ENCODE results near the gene ATP8B4. TPM values are rescaled to one million over a fixed set of nuclear protein-coding genes. Genes with fewer than 3 reads are reported as not detected.

ATP8B4 gene
- total RNA-seq, 1 donor from 2014 or later: 9.8 TPM

GRCh38 chr15:50140983-50141382, 21.9 kb upstream of the ATP8B4 start:
- H3K4me1 ChIP-seq: no peaks in the 10 kb centered on the region
- H3K4me3 ChIP-seq: no peak overlapping the region
- H3K27ac ChIP-seq: no peak overlapping the region
- H3K9me3 ChIP-seq: no peaks in the 10 kb centered on the region
- intact Hi-C loops (cut with DNase I): loop anchor here (10.0 kb wide), 1 partner anchor 906 kb away; no protein-coding TSS in a partner anchor
- no peak for DNase-seq (ENCODE audit: extremely low spot score in 2 of 2)
- H3K36me3 ChIP-seq: no peaks in the 10 kb centered on the region
- TF ChIP-seq POLR2A (IDR thresholded peaks at IDR 0.05) (no peak), POLR2AphosphoS5 (IDR thresholded peaks at IDR 0.05; ENCODE audit: insufficient read depth in 1 of 2, low read depth in 1 of 2) (no peak)
- TF ChIP-seq, protein P1, sequence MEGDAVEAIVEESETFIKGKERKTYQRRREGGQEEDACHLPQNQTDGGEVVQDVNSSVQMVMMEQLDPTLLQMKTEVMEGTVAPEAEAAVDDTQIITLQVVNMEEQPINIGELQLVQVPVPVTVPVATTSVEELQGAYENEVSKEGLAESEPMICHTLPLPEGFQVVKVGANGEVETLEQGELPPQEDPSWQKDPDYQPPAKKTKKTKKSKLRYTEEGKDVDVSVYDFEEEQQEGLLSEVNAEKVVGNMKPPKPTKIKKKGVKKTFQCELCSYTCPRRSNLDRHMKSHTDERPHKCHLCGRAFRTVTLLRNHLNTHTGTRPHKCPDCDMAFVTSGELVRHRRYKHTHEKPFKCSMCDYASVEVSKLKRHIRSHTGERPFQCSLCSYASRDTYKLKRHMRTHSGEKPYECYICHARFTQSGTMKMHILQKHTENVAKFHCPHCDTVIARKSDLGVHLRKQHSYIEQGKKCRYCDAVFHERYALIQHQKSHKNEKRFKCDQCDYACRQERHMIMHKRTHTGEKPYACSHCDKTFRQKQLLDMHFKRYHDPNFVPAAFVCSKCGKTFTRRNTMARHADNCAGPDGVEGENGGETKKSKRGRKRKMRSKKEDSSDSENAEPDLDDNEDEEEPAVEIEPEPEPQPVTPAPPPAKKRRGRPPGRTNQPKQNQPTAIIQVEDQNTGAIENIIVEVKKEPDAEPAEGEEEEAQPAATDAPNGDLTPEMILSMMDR (IDR thresholded peaks at IDR 0.05): no peak
- no peaks in the 10 kb centered on the region for H3K27me3 ChIP-seq

GRCh38 chr15:50140098-50140497, 21.1 kb upstream of the ATP8B4 start:
- Histone ChIP-seq H3K27me3 (no peaks in the 10 kb centered on the region), H3K9me3 (no peaks in the 10 kb centered on the region), H3K4me1 (no peaks in the 10 kb centered on the region), H3K4me3 (no peak overlapping the region), H3K27ac (no peak overlapping the region), H3K36me3 (no peaks in the 10 kb centered on the region)
- TF ChIP-seq POLR2AphosphoS5 (IDR thresholded peaks at IDR 0.05; ENCODE audit: insufficient read depth in 1 of 2, low read depth in 1 of 2) (no peak), POLR2A (IDR thresholded peaks at IDR 0.05) (no peak)
- TF ChIP-seq, protein P1 (IDR thresholded peaks at IDR 0.05): no peak
- intact Hi-C loops (cut with DNase I): loop anchor here (10.0 kb wide), 1 partner anchor 905 kb away; no protein-coding TSS in a partner anchor
- no peak for DNase-seq (ENCODE audit: extremely low spot score in 2 of 2)

DNA sequence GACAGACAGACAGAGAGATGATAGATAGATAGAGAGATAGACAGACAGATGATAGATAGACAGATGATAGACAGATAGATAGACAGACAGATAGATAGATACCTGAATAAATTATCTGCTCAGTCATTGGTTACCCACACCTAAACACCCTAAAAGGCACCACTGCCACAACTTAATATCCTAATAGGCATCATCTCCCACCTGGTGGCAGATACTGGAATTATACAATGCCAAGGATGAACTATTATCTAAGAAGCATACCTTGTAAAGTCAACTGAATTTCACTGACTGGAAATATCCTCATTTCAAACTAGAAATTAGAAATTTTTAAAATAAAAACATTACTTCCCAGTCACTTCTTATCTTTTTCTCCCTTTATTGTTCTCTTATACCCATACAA, 19.4 kb upstream of the ATP8B4 start:
- H3K4me1 ChIP-seq: no peaks in the 10 kb centered on the region
- DNase-seq (ENCODE audit: extremely low spot score in 2 of 2): no peak
- H3K36me3 ChIP-seq: no peaks in the 10 kb centered on the region
- H3K27ac ChIP-seq: no peak overlapping the region
- H3K9me3 ChIP-seq: no peaks in the 10 kb centered on the region
- no peaks in the 10 kb centered on the region for H3K27me3 ChIP-seq
- H3K4me3 ChIP-seq: no peak overlapping the region
- intact Hi-C loops (cut with DNase I): no loop called here
- TF ChIP-seq, protein P1 (IDR thresholded peaks at IDR 0.05): no peak
- no peak for TF ChIP-seq POLR2A (IDR thresholded peaks at IDR 0.05)

DNA sequence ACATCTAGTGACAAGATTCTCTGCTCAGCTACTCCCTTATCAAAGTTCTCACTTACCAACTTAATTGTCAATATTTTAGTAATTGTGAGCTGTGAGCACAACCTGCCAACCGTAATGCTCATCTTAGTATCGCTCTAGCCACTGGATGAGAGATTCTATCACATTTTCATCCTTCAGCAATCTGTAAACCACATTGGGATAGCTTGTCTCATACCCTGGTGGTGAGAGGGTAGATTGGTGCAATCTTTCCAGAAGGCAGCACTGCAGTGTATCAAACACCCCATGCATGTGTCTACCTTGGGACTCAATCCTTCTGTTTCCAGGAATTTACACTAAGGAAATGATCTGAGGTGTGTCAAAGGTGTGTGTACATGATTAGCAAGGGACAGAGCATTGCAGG, 18.9 kb upstream of the ATP8B4 start:
- intact Hi-C loops (cut with DNase I): no loop called here
- H3K9me3 ChIP-seq: no peaks in the 10 kb centered on the region
- TF ChIP-seq, protein P1 (IDR thresholded peaks at IDR 0.05): no peak
- no peak for TF ChIP-seq POLR2A (IDR thresholded peaks at IDR 0.05)
- TF ChIP-seq POLR2AphosphoS5 (IDR thresholded peaks at IDR 0.05; ENCODE audit: insufficient read depth in 1 of 2, low read depth in 1 of 2): no peak
- H3K4me1 ChIP-seq: no peaks in the 10 kb centered on the region
- no peak overlapping the region for H3K4me3 ChIP-seq
- no peak for DNase-seq (ENCODE audit: extremely low spot score in 2 of 2)
- no peak overlapping the region for H3K27ac ChIP-seq
- H3K27me3 ChIP-seq: no peaks in the 10 kb centered on the region
- H3K36me3 ChIP-seq: no peaks in the 10 kb centered on the region

GRCh38 chr15:50137330-50137761, 18.3 kb upstream of the ATP8B4 start:
- TF ChIP-seq POLR2AphosphoS5 (IDR thresholded peaks at IDR 0.05; ENCODE audit: insufficient read depth in 1 of 2, low read depth in 1 of 2): no peak
- Histone ChIP-seq H3K9me3 (no peaks in the 10 kb centered on the region), H3K4me1 (no peaks in the 10 kb centered on the region), H3K27me3 (no peaks in the 10 kb centered on the region), H3K27ac (no peak overlapping the region), H3K36me3 (no peaks in the 10 kb centered on the region), H3K4me3 (no peak overlapping the region)
- no peak for DNase-seq (ENCODE audit: extremely low spot score in 2 of 2)
- intact Hi-C loops (cut with DNase I): no loop called here
